A549 (cell line): ENCODE results near the gene OR5A1.

Experiments
- EP300 ChIP-seq, 2 experiments: fragments of >200 bp; sonication (Bioruptor Twin); formaldehyde crosslinking; IDR thresholded peaks; 2 replicates in 1 of 2; 3 replicates in 1 of 2; pipeline ENCODE4 v1.6.1; 2016 to 2017
- ESRRA ChIP-seq: fragments of 150-350 bp; IDR thresholded peaks from 2 replicates; pipeline ENCODE4 v1.6.1; 2014; ENCODE audit warnings: mild to moderate bottlenecking, low read length, borderline replicate concordance
- MAFK ChIP-seq: fragments of 450-650 bp; IDR thresholded peaks from 2 replicates; pipeline ENCODE4 v1.6.1; 2014; ENCODE audit not compliant: partially characterized antibody
- MYC ChIP-seq: IDR thresholded peaks from 2 replicates; pipeline ENCODE4 v1.6.1; 2012; ENCODE audit warnings: mild to moderate bottlenecking, inconsistent platforms, low read length, improper control_type of control experiment, borderline replicate concordance
- RCOR1 ChIP-seq: fragments of 150-350 bp; IDR thresholded peaks from 2 replicates; pipeline ENCODE4 v1.6.1; 2014; ENCODE audit warnings: antibody characterized with exemption, low read length, low read depth
- TP53 ChIP-seq: fragments of 250-450 bp; sonication (Bioruptor Pico); IDR thresholded peaks from 2 replicates; pipeline ENCODE4 v1.5.0; 2021; ENCODE audit warnings: mild to moderate bottlenecking, moderate library complexity
- TF ChIP-seq, protein P1 (sequence below): fragments of 450-650 bp; IDR thresholded peaks from 2 replicates; pipeline ENCODE4 v1.6.1; 2014; ENCODE audit warnings: antibody characterized with exemption
- TF ChIP-seq, protein P2 (sequence below): fragments of >200 bp; sonication (Bioruptor Twin); formaldehyde crosslinking; IDR thresholded peaks from 3 replicates; pipeline ENCODE4 v1.5.1; 2016
- TF ChIP-seq, protein P3 (sequence below): fragments of 150-350 bp; IDR thresholded peaks from 2 replicates; pipeline ENCODE4 v1.6.1; 2014; ENCODE audit warnings: low read depth, mild to moderate bottlenecking, low read length

DNA sequence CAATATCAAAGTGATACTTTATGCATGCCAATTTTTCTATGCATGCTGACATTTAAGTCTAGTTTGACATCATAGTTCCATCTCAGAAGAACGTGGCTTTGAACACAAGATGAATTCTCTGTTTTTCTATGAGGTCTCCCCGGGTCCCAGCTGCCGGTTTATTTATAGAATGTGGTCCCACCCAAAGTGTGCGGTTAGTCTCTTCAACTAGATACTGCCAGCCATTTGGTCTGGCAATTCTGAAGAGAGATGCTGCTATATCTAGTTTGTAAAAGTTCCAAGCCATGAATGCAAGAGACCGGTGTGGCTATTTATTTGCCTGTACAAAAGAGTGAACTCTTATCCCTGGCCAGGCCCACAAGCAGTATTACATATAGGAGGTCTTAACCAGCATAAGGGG is 19.2 kb upstream of the OR5A1 start:
- TF ChIP-seq MYC (no peak), MAFK (no peak), EP300 (IDR thresholded peaks at IDR 0.05) (no peak), ESRRA (no peak), TP53 (CRISPR knock-in tag) (no peak), RCOR1 (no peak)
- TF ChIP-seq, protein P1, sequence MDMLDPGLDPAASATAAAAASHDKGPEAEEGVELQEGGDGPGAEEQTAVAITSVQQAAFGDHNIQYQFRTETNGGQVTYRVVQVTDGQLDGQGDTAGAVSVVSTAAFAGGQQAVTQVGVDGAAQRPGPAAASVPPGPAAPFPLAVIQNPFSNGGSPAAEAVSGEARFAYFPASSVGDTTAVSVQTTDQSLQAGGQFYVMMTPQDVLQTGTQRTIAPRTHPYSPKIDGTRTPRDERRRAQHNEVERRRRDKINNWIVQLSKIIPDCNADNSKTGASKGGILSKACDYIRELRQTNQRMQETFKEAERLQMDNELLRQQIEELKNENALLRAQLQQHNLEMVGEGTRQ = no peak
- TF ChIP-seq, protein P2, sequence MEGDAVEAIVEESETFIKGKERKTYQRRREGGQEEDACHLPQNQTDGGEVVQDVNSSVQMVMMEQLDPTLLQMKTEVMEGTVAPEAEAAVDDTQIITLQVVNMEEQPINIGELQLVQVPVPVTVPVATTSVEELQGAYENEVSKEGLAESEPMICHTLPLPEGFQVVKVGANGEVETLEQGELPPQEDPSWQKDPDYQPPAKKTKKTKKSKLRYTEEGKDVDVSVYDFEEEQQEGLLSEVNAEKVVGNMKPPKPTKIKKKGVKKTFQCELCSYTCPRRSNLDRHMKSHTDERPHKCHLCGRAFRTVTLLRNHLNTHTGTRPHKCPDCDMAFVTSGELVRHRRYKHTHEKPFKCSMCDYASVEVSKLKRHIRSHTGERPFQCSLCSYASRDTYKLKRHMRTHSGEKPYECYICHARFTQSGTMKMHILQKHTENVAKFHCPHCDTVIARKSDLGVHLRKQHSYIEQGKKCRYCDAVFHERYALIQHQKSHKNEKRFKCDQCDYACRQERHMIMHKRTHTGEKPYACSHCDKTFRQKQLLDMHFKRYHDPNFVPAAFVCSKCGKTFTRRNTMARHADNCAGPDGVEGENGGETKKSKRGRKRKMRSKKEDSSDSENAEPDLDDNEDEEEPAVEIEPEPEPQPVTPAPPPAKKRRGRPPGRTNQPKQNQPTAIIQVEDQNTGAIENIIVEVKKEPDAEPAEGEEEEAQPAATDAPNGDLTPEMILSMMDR = no peak
- TF ChIP-seq, protein P3, sequence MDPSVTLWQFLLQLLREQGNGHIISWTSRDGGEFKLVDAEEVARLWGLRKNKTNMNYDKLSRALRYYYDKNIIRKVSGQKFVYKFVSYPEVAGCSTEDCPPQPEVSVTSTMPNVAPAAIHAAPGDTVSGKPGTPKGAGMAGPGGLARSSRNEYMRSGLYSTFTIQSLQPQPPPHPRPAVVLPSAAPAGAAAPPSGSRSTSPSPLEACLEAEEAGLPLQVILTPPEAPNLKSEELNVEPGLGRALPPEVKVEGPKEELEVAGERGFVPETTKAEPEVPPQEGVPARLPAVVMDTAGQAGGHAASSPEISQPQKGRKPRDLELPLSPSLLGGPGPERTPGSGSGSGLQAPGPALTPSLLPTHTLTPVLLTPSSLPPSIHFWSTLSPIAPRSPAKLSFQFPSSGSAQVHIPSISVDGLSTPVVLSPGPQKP = no peak
